ENCODE measurements around the gene ZCCHC2. TPM values are rescaled to one million over a fixed set of nuclear protein-coding genes. Genes with fewer than 3 reads are reported as not detected.
A peak's percentile ranks its signal among the peaks of the same experiment; 100 is the strongest.

Gene ZCCHC2
- polyA plus RNA-seq, 1 donor (not counting 4 experiments of a cell fraction or from before 2014, with no cell fraction given) = 12.9 TPM

- H4K20me1 ChIP-seq (ENCODE audit: control insufficient read depth, extremely low read depth, insufficient read depth, low read length) = no peaks in the 10 kb centered on the region
- H3K27me3 ChIP-seq (ENCODE audit: control insufficient read depth, extremely low read depth, insufficient read depth, low read length) = no peaks in the 10 kb centered on the region
- DNase-seq (ENCODE audit: low read depth, low spot score) (peak; percentile 17), FAIRE-seq (peak; percentile 98)
- H3K79me2 ChIP-seq (ENCODE audit: control insufficient read depth, insufficient read depth, low read length) = no peaks in the 10 kb centered on the region
- no peak overlapping the region for H3K27ac ChIP-seq (ENCODE audit: control insufficient read depth, insufficient read depth, low read length)
- no peak overlapping the region for H3K4me3 ChIP-seq (ENCODE audit: control insufficient read depth in 2 of 3, extremely low read depth in 1 of 3, insufficient read depth in 2 of 3, low read depth in 1 of 3, low read length in 3 of 3)
- no peak overlapping the region for H2AFZ ChIP-seq (ENCODE audit: control insufficient read depth, low read length)
- no peaks in the 10 kb centered on the region for H3K4me1 ChIP-seq (ENCODE audit: control insufficient read depth, extremely low read depth, insufficient read depth, low read length)
- H3K4me2 ChIP-seq (ENCODE audit: control insufficient read depth, extremely low read depth, insufficient read depth, low read depth, low read length) = no peak overlapping the region
- no peak overlapping the region for H3K9ac ChIP-seq (ENCODE audit: control insufficient read depth, extremely low read depth, insufficient read depth, low read length)
- dilution Hi-C loops (cut with MboI; ENCODE audit: extremely low pct_ligation_motif_present, low sequenced_read_pairs) = no loop called here
- H3K9me3 ChIP-seq (ENCODE audit: control insufficient read depth, low read depth, low read length) = no peaks in the 10 kb centered on the region
- H3K9me1 ChIP-seq (ENCODE audit: control insufficient read depth, extremely low read depth, insufficient read depth, low read length) = no peaks in the 10 kb centered on the region
- TF ChIP-seq CTCF (optimal IDR thresholded peaks at IDR 0.05 in 1 of 3, IDR thresholded peaks at IDR 0.05 in 1 of 3, conservative IDR thresholded peaks at IDR 0.05 in 1 of 3; ENCODE audit: extremely low read depth in 1 of 3, insufficient read depth in 2 of 3, low read length in 3 of 3) (peak; percentile 94 to 99 (median 97)), EZH2 (IDR thresholded peaks at IDR 0.05; ENCODE audit: low read length) (no peak)
- peaks cover 2 to 9% of the 10 kb centered on the region in 2 experiments for H3K36me3 ChIP-seq (ENCODE audit: control insufficient read depth in 2 of 2, extremely low read depth in 1 of 2, insufficient read depth in 2 of 2, low read length in 2 of 2)
These were observed 61.7 kb downstream of the ZCCHC2 start for GRCh38 chr18:62584241-62585120.

GRCh38 chr18:62585274-62586150 lies 62.7 kb downstream of the ZCCHC2 start:
- Histone ChIP-seq H3K36me3 (ENCODE audit: control insufficient read depth in 2 of 2, extremely low read depth in 1 of 2, insufficient read depth in 2 of 2, low read length in 2 of 2) (peaks cover 2 to 9% of the 10 kb centered on the region in 2 experiments), H3K9me3 (ENCODE audit: control insufficient read depth, low read depth, low read length) (no peaks in the 10 kb centered on the region), H3K9ac (ENCODE audit: control insufficient read depth, extremely low read depth, insufficient read depth, low read length) (no peak overlapping the region), H3K27me3 (ENCODE audit: control insufficient read depth, extremely low read depth, insufficient read depth, low read length) (no peaks in the 10 kb centered on the region), H3K9me1 (ENCODE audit: control insufficient read depth, extremely low read depth, insufficient read depth, low read length) (no peaks in the 10 kb centered on the region), H3K27ac (ENCODE audit: control insufficient read depth, insufficient read depth, low read length) (no peak overlapping the region), H3K79me2 (ENCODE audit: control insufficient read depth, insufficient read depth, low read length) (no peaks in the 10 kb centered on the region), H3K4me2 (ENCODE audit: control insufficient read depth, extremely low read depth, insufficient read depth, low read depth, low read length) (no peak overlapping the region), H4K20me1 (ENCODE audit: control insufficient read depth, extremely low read depth, insufficient read depth, low read length) (no peaks in the 10 kb centered on the region), H2AFZ (ENCODE audit: control insufficient read depth, low read length) (no peak overlapping the region), H3K4me3 (ENCODE audit: control insufficient read depth in 2 of 3, extremely low read depth in 1 of 3, insufficient read depth in 2 of 3, low read depth in 1 of 3, low read length in 3 of 3) (no peak overlapping the region), H3K4me1 (ENCODE audit: control insufficient read depth, extremely low read depth, insufficient read depth, low read length) (no peaks in the 10 kb centered on the region)
- dilution Hi-C loops (cut with MboI; ENCODE audit: extremely low pct_ligation_motif_present, low sequenced_read_pairs) = no loop called here
- TF ChIP-seq CTCF (optimal IDR thresholded peaks at IDR 0.05 in 1 of 3, IDR thresholded peaks at IDR 0.05 in 1 of 3, conservative IDR thresholded peaks at IDR 0.05 in 1 of 3; ENCODE audit: extremely low read depth in 1 of 3, insufficient read depth in 2 of 3, low read length in 3 of 3) = no peak
- TF ChIP-seq EZH2 (IDR thresholded peaks at IDR 0.05; ENCODE audit: low read length) = no peak
- no peak for DNase-seq (ENCODE audit: low read depth, low spot score)
- FAIRE-seq = no peak
